ENCODE data around the gene POU2F1.

Gene POU2F1

GRCh38 chr1:167465018-167465417 is 244.3 kb downstream of the POU2F1 start:
- Histone ChIP-seq H3K27ac (no peak overlapping the region), H3K4me3 (no peak overlapping the region)
- no peak for DNase-seq (ENCODE audit: low spot score)
- TF ChIP-seq CTCF (IDR thresholded peaks at IDR 0.05) = no peak

- TF ChIP-seq CTCF (IDR thresholded peaks at IDR 0.05) = no peak
- H3K27ac ChIP-seq = no peak overlapping the region
- H3K4me3 ChIP-seq = no peak overlapping the region
- no peak for DNase-seq (ENCODE audit: low spot score)
These were observed 245.1 kb downstream of the POU2F1 start for GRCh38 chr1:167465743-167466142.

- H3K27ac ChIP-seq = no peak overlapping the region
- TF ChIP-seq CTCF (IDR thresholded peaks at IDR 0.05) = no peak
- no peak for DNase-seq (ENCODE audit: low spot score)
- no peak overlapping the region for H3K4me3 ChIP-seq
These were observed 246.5 kb downstream of the POU2F1 start for GRCh38 chr1:167467126-167467710.

GRCh38 chr1:167467752-167468151 is 247.1 kb downstream of the POU2F1 start:
- Histone ChIP-seq H3K4me3 (no peak overlapping the region), H3K27ac (no peak overlapping the region)
- no peak for TF ChIP-seq CTCF (IDR thresholded peaks at IDR 0.05)
- no peak for DNase-seq (ENCODE audit: low spot score)

- DNase-seq (ENCODE audit: low spot score) = no peak
- no peak overlapping the region for H3K4me3 ChIP-seq
- TF ChIP-seq CTCF (IDR thresholded peaks at IDR 0.05) = no peak
- H3K27ac ChIP-seq = no peak overlapping the region
These were observed 248.7 kb downstream of the POU2F1 start for GRCh38 chr1:167469280-167469965.

- Histone ChIP-seq H3K27ac (no peak overlapping the region), H3K4me3 (no peak overlapping the region)
- no peak for DNase-seq (ENCODE audit: low spot score)
- TF ChIP-seq CTCF (IDR thresholded peaks at IDR 0.05) = no peak
These were observed 250.9 kb downstream of the POU2F1 start for GRCh38 chr1:167471568-167471967.
